GM23248 (cell line): ENCODE measurements around the gene DDAH1.

Source experiments
- EZH2 ChIP-seq: fragments of 200-600 bp; sonication (generic); IDR thresholded peaks from 2 replicates; pipeline ENCODE4 v1.6.1; 2018; ENCODE audit warnings: antibody characterized with exemption, mild to moderate bottlenecking; ENCODE audit not compliant: insufficient read depth, poor library complexity, severe bottlenecking
- EZH2phosphoT487 ChIP-seq: fragments of 200-600 bp; sonication (generic); IDR thresholded peaks from 2 replicates; pipeline ENCODE4 v1.6.1; 2018; ENCODE audit warnings: antibody characterized with exemption, moderate library complexity, mild to moderate bottlenecking, low read depth; ENCODE audit not compliant: insufficient read depth

DNA sequence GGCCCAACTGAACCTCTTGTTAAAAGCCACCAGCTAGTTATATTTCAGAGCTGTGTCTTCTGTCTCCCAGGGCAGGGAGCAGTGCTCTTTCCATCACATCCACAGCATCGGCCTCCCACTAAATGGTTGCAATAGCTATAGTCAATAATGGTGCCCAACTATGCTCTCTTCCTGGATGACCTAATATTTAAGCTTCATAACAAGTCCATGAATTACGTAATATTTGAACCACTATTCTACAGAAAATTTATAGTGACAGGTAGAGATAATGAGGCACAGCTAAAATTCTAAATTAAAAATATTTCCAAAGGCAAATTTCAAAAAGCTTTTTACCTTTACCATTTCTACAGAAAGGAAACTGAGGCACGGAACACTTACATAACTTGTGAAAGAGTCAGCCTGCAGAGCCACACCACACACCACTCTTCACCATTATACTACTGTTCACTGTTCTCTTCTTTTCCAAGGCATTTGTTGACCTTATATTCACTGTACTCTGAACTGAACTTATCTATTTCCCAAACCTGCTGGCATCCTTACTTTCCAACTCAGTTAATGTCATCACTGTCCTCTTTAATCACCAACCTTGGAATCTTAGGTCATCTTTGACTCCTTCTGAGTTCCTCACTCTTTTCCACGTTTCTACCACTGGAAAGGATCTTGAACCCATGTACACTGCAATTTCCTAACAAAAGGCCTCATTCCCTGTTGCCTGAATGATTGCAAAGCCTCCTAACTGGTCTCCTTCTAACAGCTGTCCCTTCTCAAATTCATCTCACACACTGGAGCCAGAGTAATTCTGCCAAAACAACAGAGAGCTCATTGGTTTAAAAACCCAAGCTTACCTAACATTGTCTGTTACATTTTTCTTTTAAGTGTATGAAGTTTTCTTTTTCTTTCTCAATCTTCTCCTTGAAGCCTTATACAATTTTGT, 85.5 kb downstream of the DDAH1 start:
- TF ChIP-seq EZH2phosphoT487 (no peak), EZH2 (no peak)
